ENCODE data around the gene KIAA0513.

Gene KIAA0513

GRCh38 chr16:85083051-85083639 is 55.5 kb downstream of the KIAA0513 start:
- no peak overlapping the region for H3K4me3 ChIP-seq (ENCODE audit: low read depth, low read length)
- H3K36me3 ChIP-seq: no peaks in the 10 kb centered on the region
- no peaks in the 10 kb centered on the region for H3K9me3 ChIP-seq
- no peak for TF ChIP-seq CTCF (IDR thresholded peaks at IDR 0.05; ENCODE audit: low read depth, low read length)
- DNase-seq: no peak
- peaks cover 14% of the 10 kb centered on the region for H3K4me1 ChIP-seq
- no peaks in the 10 kb centered on the region for H3K27me3 ChIP-seq

- H3K36me3 ChIP-seq: no peaks in the 10 kb centered on the region
- no peak for TF ChIP-seq CTCF (IDR thresholded peaks at IDR 0.05; ENCODE audit: low read depth, low read length)
- no peaks in the 10 kb centered on the region for H3K9me3 ChIP-seq
- DNase-seq: no peak
- peaks cover 20% of the 10 kb centered on the region for H3K4me1 ChIP-seq
- no peak overlapping the region for H3K4me3 ChIP-seq (ENCODE audit: low read depth, low read length)
- H3K27me3 ChIP-seq: no peaks in the 10 kb centered on the region
Observed at GRCh38 chr16:85084841-85085510, 57.4 kb downstream of the KIAA0513 start.

- Histone ChIP-seq H3K36me3 (no peaks in the 10 kb centered on the region), H3K4me3 (ENCODE audit: low read depth, low read length) (no peak overlapping the region), H3K4me1 (peaks cover 18% of the 10 kb centered on the region), H3K9me3 (no peaks in the 10 kb centered on the region), H3K27me3 (no peaks in the 10 kb centered on the region)
- TF ChIP-seq CTCF (IDR thresholded peaks at IDR 0.05; ENCODE audit: low read depth, low read length): no peak
- DNase-seq: no peak
Observed at GRCh38 chr16:85085721-85086120, 58.1 kb downstream of the KIAA0513 start.

- H3K4me3 ChIP-seq (ENCODE audit: low read depth, low read length): no peak overlapping the region
- peaks cover 10% of the 10 kb centered on the region for H3K4me1 ChIP-seq
- no peaks in the 10 kb centered on the region for H3K27me3 ChIP-seq
- TF ChIP-seq CTCF (IDR thresholded peaks at IDR 0.05; ENCODE audit: low read depth, low read length): peak; percentile 87
- DNase-seq: peak; percentile 82
- no peaks in the 10 kb centered on the region for H3K36me3 ChIP-seq
- no peaks in the 10 kb centered on the region for H3K9me3 ChIP-seq
Observed at GRCh38 chr16:85086347-85087291, 59.0 kb downstream of the KIAA0513 start.

- TF ChIP-seq CTCF (IDR thresholded peaks at IDR 0.05; ENCODE audit: low read depth, low read length): no peak
- no peak for DNase-seq
- H3K4me1 ChIP-seq: peaks cover 10% of the 10 kb centered on the region
- no peaks in the 10 kb centered on the region for H3K36me3 ChIP-seq
- no peak overlapping the region for H3K4me3 ChIP-seq (ENCODE audit: low read depth, low read length)
- no peaks in the 10 kb centered on the region for H3K27me3 ChIP-seq
- H3K9me3 ChIP-seq: no peaks in the 10 kb centered on the region
Observed at GRCh38 chr16:85087899-85088569, 60.4 kb downstream of the KIAA0513 start.
